GM12865 (cell line): ENCODE data around the gene SPON2.

Experiments
- DNase-seq: peaks from one replicate; pipeline ENCODE4 v3.0.0; 2010; ENCODE audit warnings: low read depth
- H3K4me3 ChIP-seq: 2 replicates; pipeline ENCODE4 v1.5.1; 2011; ENCODE audit warnings: mild to moderate bottlenecking, low read depth, low read length, control low read depth
- TF ChIP-seq, protein P1 (sequence below): IDR thresholded peaks from 2 replicates; pipeline ENCODE4 v1.5.1; 2011; ENCODE audit warnings: low read length, control low read depth, low read depth, inconsistent platforms; ENCODE audit not compliant: insufficient read depth; ENCODE audit errors: missing control alignments

The SPON2 gene

DNA sequence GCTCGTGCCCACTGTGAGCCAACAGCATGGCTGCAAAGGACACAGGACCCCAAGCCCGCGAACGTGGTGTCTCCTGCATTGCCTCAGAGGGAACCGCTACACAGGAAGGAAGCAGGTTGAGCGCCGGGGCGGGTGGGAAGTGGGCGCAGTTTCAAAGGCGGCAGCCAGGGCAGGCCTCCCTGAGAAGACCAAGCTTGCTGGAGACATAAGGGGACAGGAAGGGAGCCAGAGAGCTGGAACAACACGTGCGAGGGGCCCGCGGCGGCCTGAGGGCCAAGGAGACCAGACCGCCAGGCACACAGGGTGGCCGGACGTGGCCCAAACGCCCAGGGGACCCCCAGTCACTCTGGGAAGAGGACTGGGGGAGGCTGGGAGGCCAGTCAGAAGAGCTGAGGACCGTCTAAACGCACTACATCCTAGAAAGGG lies 44.5 kb upstream of the SPON2 start:
- peak; percentile 81 for DNase-seq
- peak overlapping the region; percentile 28 for H3K4me3 ChIP-seq
- TF ChIP-seq, protein P1, sequence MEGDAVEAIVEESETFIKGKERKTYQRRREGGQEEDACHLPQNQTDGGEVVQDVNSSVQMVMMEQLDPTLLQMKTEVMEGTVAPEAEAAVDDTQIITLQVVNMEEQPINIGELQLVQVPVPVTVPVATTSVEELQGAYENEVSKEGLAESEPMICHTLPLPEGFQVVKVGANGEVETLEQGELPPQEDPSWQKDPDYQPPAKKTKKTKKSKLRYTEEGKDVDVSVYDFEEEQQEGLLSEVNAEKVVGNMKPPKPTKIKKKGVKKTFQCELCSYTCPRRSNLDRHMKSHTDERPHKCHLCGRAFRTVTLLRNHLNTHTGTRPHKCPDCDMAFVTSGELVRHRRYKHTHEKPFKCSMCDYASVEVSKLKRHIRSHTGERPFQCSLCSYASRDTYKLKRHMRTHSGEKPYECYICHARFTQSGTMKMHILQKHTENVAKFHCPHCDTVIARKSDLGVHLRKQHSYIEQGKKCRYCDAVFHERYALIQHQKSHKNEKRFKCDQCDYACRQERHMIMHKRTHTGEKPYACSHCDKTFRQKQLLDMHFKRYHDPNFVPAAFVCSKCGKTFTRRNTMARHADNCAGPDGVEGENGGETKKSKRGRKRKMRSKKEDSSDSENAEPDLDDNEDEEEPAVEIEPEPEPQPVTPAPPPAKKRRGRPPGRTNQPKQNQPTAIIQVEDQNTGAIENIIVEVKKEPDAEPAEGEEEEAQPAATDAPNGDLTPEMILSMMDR, result peak; percentile 6

DNA sequence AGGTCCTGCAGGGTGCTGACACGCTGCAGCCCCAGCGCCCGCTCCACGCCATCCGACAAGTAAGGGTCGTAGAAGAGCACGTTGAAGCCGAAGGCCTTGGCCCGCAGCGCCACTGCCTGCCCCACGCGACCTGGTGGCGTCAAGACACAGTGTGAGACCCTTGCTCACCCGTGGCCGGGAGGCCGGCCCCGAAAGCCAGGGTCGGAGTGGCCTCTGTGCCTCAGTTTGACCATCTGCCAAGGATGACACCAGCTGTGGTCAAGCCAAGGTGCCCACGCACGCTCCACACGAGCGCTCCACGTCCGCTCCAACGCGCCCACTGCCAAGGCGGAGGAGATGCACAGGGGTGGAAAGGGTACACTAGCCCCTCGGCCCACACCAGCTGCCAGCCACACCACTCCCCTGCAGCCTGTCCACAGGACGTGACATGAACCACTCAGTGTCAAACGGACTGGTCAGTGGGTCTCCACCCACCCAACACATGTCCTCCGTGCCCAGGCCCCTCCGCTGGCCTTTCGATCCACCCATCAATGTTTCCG lies 43.8 kb upstream of the SPON2 start:
- DNase-seq, result no peak
- H3K4me3 ChIP-seq, result no peak overlapping the region
- TF ChIP-seq, protein P1, result no peak

DNA sequence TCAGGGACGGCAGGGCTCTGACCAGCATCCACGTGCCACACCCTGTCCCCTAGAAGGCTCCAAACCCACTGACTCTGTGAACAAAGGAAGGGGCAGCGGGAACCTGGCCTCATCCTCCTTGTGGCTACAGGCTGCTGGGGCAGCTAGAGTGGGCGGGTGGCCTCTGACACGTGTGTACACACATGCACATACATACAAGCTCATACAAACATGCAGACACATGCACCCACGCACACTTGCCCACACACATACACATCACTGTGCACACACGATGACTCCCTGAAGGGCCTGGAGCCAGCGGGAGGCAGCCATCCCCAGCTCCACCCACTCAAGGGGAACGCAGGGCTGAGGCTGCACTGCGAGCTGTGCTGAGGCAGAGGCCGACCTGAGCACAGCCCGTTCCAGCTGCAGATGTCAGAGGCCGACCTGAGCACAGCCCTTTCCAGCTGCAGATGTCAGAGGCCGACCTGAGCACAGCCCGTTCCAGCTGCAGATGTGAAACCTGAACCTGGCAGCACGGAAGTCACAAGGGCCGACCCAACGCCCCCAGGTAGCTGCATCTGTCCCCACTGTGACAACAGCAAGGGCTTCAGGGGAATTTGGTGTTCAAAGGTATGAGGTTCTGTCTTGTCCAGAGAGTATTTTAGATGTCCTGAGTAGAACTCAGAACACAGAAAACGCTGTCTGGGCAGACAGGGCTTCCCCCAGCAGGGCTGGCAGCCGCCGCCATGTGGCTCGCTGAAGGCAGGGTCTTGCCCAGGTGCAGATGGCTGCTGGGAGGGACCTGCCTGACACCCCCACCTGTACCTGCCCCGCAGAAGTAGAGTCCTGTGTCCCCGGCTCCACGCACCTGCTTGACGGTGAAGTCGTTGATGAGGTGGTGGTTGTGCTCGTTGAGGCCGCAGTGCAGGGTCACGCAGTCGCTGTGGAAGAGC lies 43.0 kb upstream of the SPON2 start:
- TF ChIP-seq, protein P1, result no peak
- H3K4me3 ChIP-seq, result no peak overlapping the region
- DNase-seq, result peak; percentile 93

DNA sequence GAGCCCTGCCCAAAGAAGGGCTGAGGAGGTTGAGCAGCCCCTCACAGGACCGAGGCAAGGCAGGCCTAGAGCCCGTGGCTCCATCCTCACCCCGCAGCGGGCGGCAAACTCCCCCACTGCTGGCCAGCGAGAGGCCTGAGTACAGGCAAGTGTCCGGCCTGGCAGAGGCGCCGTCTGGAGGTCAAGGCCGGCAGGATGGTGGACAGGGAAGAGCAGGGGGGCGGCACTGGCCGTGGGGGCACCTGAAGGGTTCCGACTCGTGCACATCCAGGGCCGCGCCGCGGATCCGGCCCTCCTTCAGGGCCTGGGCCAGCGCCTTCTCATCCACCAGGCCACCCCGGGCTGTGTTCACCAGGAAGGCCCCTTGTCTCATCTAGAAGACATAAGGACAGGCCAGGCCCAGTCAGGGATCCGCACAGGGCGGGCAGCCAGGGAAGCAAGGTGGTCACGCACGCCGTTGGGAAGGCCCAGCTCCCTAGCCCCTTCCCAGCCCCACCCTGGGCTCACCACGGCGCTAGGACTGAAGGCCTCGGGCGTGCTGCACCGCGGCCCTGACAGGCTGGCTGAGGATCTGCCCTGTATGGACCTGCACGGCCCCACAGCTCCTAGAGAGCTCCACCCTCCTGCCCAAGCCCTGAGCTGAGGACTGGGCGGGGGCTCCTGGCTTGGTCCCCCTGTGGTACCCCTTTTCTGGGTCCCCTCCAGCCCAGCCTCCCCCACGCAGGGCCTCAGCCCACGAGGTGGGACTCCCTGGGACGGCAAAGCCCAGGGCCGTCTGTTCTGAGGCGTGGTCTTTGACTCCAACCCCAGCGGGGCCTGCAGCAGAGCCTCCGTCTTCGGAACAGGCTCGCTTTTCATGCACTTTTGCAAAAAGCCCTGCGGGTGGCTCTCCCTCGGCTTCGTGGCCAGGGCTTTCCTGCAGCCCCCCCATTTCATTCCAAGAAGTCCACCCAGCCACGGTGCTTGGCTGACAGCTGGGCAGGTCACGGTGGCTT lies 42.0 kb upstream of the SPON2 start:
- TF ChIP-seq, protein P1, result no peak
- H3K4me3 ChIP-seq, result no peak overlapping the region
- no peak for DNase-seq

DNA sequence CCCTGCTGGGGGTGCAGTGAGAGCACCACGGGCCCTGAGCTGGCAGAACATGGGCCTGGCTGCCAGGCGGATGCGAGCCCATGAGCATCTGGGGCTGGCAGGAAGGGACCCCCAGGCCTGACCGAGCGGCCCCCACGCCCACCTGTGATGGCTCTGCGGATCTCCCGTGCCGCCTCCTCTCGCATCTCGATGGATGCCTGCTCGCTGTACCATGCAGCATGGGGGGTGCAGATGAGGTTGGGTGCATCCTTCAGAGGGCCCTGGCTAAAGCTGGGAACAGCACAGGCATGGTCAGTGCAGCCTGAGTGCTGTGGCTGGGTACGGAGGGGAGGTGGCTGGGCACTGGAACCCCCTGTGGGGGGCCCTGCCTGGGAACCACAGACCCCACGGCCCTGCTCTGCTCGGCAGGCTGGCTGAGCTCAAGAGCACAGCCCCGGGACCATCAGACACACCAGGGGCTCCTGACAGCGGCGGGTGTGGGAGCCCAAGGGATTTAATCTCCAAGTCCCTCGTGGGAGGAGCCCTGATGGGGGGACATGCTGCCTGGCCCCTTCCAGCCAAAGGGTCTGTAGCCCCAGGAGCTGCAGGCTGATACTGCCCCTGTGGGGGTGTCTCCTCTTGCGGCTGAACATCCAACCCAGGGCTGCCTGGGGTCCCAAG lies 41.1 kb upstream of the SPON2 start:
- DNase-seq, result no peak
- H3K4me3 ChIP-seq, result no peak overlapping the region
- TF ChIP-seq, protein P1, result no peak
